ENCODE results near the gene GRHL3.

GRHL3 gene

GRCh38 chr1:24351247-24351646 lies 32.1 kb downstream of the GRHL3 start:
- no peak for ATAC-seq (ENCODE audit: low read depth)
- H3K4me1 ChIP-seq (ENCODE audit: insufficient read depth, poor library complexity, severe bottlenecking) = peaks cover 4% of the 10 kb centered on the region
- no peak for DNase-seq (ENCODE audit: low spot score)
- H3K27me3 ChIP-seq (ENCODE audit: insufficient read depth, poor library complexity, severe bottlenecking) = no peaks in the 10 kb centered on the region
- TF ChIP-seq, protein P1, sequence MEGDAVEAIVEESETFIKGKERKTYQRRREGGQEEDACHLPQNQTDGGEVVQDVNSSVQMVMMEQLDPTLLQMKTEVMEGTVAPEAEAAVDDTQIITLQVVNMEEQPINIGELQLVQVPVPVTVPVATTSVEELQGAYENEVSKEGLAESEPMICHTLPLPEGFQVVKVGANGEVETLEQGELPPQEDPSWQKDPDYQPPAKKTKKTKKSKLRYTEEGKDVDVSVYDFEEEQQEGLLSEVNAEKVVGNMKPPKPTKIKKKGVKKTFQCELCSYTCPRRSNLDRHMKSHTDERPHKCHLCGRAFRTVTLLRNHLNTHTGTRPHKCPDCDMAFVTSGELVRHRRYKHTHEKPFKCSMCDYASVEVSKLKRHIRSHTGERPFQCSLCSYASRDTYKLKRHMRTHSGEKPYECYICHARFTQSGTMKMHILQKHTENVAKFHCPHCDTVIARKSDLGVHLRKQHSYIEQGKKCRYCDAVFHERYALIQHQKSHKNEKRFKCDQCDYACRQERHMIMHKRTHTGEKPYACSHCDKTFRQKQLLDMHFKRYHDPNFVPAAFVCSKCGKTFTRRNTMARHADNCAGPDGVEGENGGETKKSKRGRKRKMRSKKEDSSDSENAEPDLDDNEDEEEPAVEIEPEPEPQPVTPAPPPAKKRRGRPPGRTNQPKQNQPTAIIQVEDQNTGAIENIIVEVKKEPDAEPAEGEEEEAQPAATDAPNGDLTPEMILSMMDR (IDR thresholded peaks at IDR 0.05; ENCODE audit: poor library complexity, severe bottlenecking) = no peak
- H3K36me3 ChIP-seq (ENCODE audit: low read depth) = no peaks in the 10 kb centered on the region
- no peaks in the 10 kb centered on the region for H3K9me3 ChIP-seq (ENCODE audit: severe bottlenecking)
- no peak overlapping the region for H3K4me3 ChIP-seq (ENCODE audit: severe bottlenecking)
- no peak overlapping the region for H3K27ac ChIP-seq (ENCODE audit: poor library complexity, severe bottlenecking)

- Histone ChIP-seq H3K27ac (ENCODE audit: poor library complexity, severe bottlenecking) (no peak overlapping the region), H3K36me3 (ENCODE audit: low read depth) (no peaks in the 10 kb centered on the region), H3K4me3 (ENCODE audit: severe bottlenecking) (no peak overlapping the region), H3K27me3 (ENCODE audit: insufficient read depth, poor library complexity, severe bottlenecking) (no peaks in the 10 kb centered on the region), H3K9me3 (ENCODE audit: severe bottlenecking) (no peaks in the 10 kb centered on the region), H3K4me1 (ENCODE audit: insufficient read depth, poor library complexity, severe bottlenecking) (peaks cover 4% of the 10 kb centered on the region)
- DNase-seq (ENCODE audit: low spot score) (no peak), ATAC-seq (ENCODE audit: low read depth) (peak; percentile 70)
- TF ChIP-seq, protein P1 (IDR thresholded peaks at IDR 0.05; ENCODE audit: poor library complexity, severe bottlenecking) = no peak
Observed at GRCh38 chr1:24351918-24352627, 32.9 kb downstream of the GRHL3 start.

- Histone ChIP-seq H3K27me3 (ENCODE audit: insufficient read depth, poor library complexity, severe bottlenecking) (no peaks in the 10 kb centered on the region), H3K4me3 (ENCODE audit: severe bottlenecking) (no peak overlapping the region), H3K9me3 (ENCODE audit: severe bottlenecking) (no peaks in the 10 kb centered on the region), H3K27ac (ENCODE audit: poor library complexity, severe bottlenecking) (no peak overlapping the region), H3K4me1 (ENCODE audit: insufficient read depth, poor library complexity, severe bottlenecking) (peaks cover 4% of the 10 kb centered on the region), H3K36me3 (ENCODE audit: low read depth) (no peaks in the 10 kb centered on the region; the same call in 1 of the 2 replicates)
- DNase-seq (ENCODE audit: low spot score) (no peak), ATAC-seq (ENCODE audit: low read depth) (no peak)
- TF ChIP-seq, protein P1 (IDR thresholded peaks at IDR 0.05; ENCODE audit: poor library complexity, severe bottlenecking) = no peak
Observed at GRCh38 chr1:24353292-24353891, 34.2 kb downstream of the GRHL3 start.

DNA sequence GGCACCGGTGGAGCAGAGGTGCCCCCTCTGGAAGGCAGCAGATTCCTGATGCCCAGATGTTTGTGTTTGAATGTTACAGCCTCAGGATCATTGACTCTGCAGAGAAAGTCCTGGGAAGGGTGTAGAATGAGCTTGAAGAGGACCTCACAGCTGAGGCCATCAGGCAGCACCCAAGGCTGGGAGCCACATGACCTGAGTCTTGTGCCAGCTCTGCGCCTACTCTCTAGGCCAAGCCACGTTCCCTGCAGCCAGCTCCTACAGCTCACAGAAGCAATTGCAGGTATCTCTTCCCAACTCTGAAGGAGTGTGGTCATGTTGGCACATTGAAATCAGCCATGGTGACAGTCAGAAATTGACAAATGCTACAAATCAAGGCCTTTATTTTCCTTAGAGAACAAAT lies 36.3 kb downstream of the GRHL3 start:
- Histone ChIP-seq H3K4me1 (ENCODE audit: insufficient read depth, poor library complexity, severe bottlenecking) (no peaks in the 10 kb centered on the region), H3K4me3 (ENCODE audit: severe bottlenecking) (no peak overlapping the region), H3K27ac (ENCODE audit: poor library complexity, severe bottlenecking) (no peak overlapping the region), H3K36me3 (ENCODE audit: low read depth) (peaks cover 8% of the 10 kb centered on the region), H3K27me3 (ENCODE audit: insufficient read depth, poor library complexity, severe bottlenecking) (no peaks in the 10 kb centered on the region), H3K9me3 (ENCODE audit: severe bottlenecking) (no peaks in the 10 kb centered on the region)
- TF ChIP-seq, protein P1 (IDR thresholded peaks at IDR 0.05; ENCODE audit: poor library complexity, severe bottlenecking) = no peak
- DNase-seq (ENCODE audit: low spot score) (no peak), ATAC-seq (ENCODE audit: low read depth) (no peak)

GRCh38 chr1:24357038-24357437 lies 37.9 kb downstream of the GRHL3 start:
- Histone ChIP-seq H3K4me3 (ENCODE audit: severe bottlenecking) (no peak overlapping the region), H3K27ac (ENCODE audit: poor library complexity, severe bottlenecking) (no peak overlapping the region), H3K4me1 (ENCODE audit: insufficient read depth, poor library complexity, severe bottlenecking) (no peaks in the 10 kb centered on the region), H3K36me3 (ENCODE audit: low read depth) (peaks cover 12% of the 10 kb centered on the region), H3K27me3 (ENCODE audit: insufficient read depth, poor library complexity, severe bottlenecking) (no peaks in the 10 kb centered on the region), H3K9me3 (ENCODE audit: severe bottlenecking) (no peaks in the 10 kb centered on the region)
- ATAC-seq (ENCODE audit: low read depth) = no peak
- DNase-seq (ENCODE audit: low spot score) = no peak
- TF ChIP-seq, protein P1 (IDR thresholded peaks at IDR 0.05; ENCODE audit: poor library complexity, severe bottlenecking) = no peak
